Measurements from ENCODE around the gene MSI2. TPM values are rescaled to one million over a fixed set of nuclear protein-coding genes. Genes with fewer than 3 reads are reported as not detected.

MSI2 gene
- total RNA-seq, 4 donors from 2014 or later: 9.9 to 18.5 (median 13.8) TPM

- TF ChIP-seq POLR2A (IDR thresholded peaks at IDR 0.05): no peak
- no peak for DNase-seq (ENCODE audit: low spot score in 2 of 2)
- 65 to 69% methylated on average over 4 of the region's 4 CpGs for WGBS, 2 donors
- H3K4me3 ChIP-seq (ENCODE audit: low read depth, poor library complexity, severe bottlenecking): no peak overlapping the region
- intact Hi-C loops (cut with DNase I; ENCODE audit: low total_unique reads): loop anchor here (5.0 kb wide), 1 partner anchor 1678 kb away; no protein-coding TSS in a partner anchor
Measured at GRCh38 chr17:57514614-57515013, 258.3 kb downstream of the MSI2 start.

GRCh38 chr17:57515662-57516211 lies 259.4 kb downstream of the MSI2 start:
- intact Hi-C loops (cut with DNase I; ENCODE audit: low total_unique reads): no loop called here
- 97% methylated on average over 1 of the region's 1 CpG for WGBS, 2 donors
- DNase-seq (ENCODE audit: low spot score in 2 of 2): no peak
- no peak for TF ChIP-seq CTCF (IDR thresholded peaks at IDR 0.05)
- TF ChIP-seq POLR2A (IDR thresholded peaks at IDR 0.05): no peak
- H3K4me3 ChIP-seq (ENCODE audit: low read depth, poor library complexity, severe bottlenecking): no peak overlapping the region

GRCh38 chr17:57516290-57517230 lies 260.2 kb downstream of the MSI2 start:
- TF ChIP-seq CTCF (IDR thresholded peaks at IDR 0.05): no peak
- TF ChIP-seq POLR2A (IDR thresholded peaks at IDR 0.05): no peak
- 84 to 92% methylated on average over 10 of the region's 10 CpGs for WGBS, 2 donors
- DNase-seq (ENCODE audit: low spot score in 2 of 2): no peak
- intact Hi-C loops (cut with DNase I; ENCODE audit: low total_unique reads): no loop called here
- no peak overlapping the region for H3K4me3 ChIP-seq (ENCODE audit: low read depth, poor library complexity, severe bottlenecking)

- intact Hi-C loops (cut with DNase I; ENCODE audit: low total_unique reads): no loop called here
- no peak for TF ChIP-seq CTCF (IDR thresholded peaks at IDR 0.05)
- TF ChIP-seq POLR2A (IDR thresholded peaks at IDR 0.05): no peak
- no peak overlapping the region for H3K4me3 ChIP-seq (ENCODE audit: low read depth, poor library complexity, severe bottlenecking)
- DNase-seq (ENCODE audit: low spot score in 2 of 2): no peak
- 93 to 94% methylated on average over 7 of the region's 7 CpGs for WGBS, 2 donors
Measured at GRCh38 chr17:57517273-57517631, 260.9 kb downstream of the MSI2 start.

- intact Hi-C loops (cut with DNase I; ENCODE audit: low total_unique reads): no loop called here
- no peak overlapping the region for H3K4me3 ChIP-seq (ENCODE audit: low read depth, poor library complexity, severe bottlenecking)
- TF ChIP-seq POLR2A (IDR thresholded peaks at IDR 0.05) (no peak), CTCF (IDR thresholded peaks at IDR 0.05) (no peak)
- no peak for DNase-seq (ENCODE audit: low spot score in 2 of 2)
- 91 to 92% methylated on average over 8 of the region's 8 CpGs for WGBS, 2 donors
Measured at GRCh38 chr17:57517632-57518456, 261.5 kb downstream of the MSI2 start.
